Activated naive CD8-positive, alpha-beta T cell treated with anti-CD3 and anti-CD28 coated beads, Interleukin-2, amount 50 U/mL, for 16 hours (primary cell): ENCODE results near the gene TCFL5.

Source experiments
- DNase-seq: peaks from one replicate; pipeline ENCODE4 v3.0.0-alpha.2; 2020; ENCODE audit warnings: low read depth, low spot score

Gene TCFL5

GRCh38 chr20:62835931-62836861 is 25.4 kb downstream of the TCFL5 start:
- no peak for DNase-seq

- DNase-seq = no peak
Measured at GRCh38 chr20:62834967-62835730, 26.5 kb downstream of the TCFL5 start.

GRCh38 chr20:62832951-62833391 is 28.7 kb downstream of the TCFL5 start:
- no peak for DNase-seq

GRCh38 chr20:62832212-62832922 is 29.3 kb downstream of the TCFL5 start:
- no peak for DNase-seq

- DNase-seq = no peak
Measured at GRCh38 chr20:62831854-62832211, 29.8 kb downstream of the TCFL5 start.

- no peak for DNase-seq
Measured at GRCh38 chr20:62831361-62831788, 30.2 kb downstream of the TCFL5 start.

GRCh38 chr20:62830821-62831220 is 30.8 kb downstream of the TCFL5 start:
- no peak for DNase-seq

GRCh38 chr20:62830251-62830650 is 31.4 kb downstream of the TCFL5 start:
- no peak for DNase-seq

GRCh38 chr20:62829231-62830230 is 32.1 kb downstream of the TCFL5 start:
- no peak for DNase-seq

- no peak for DNase-seq
Measured at GRCh38 chr20:62828511-62829230, 33.0 kb downstream of the TCFL5 start.

GRCh38 chr20:62828051-62828450 is 33.6 kb downstream of the TCFL5 start:
- DNase-seq = no peak

- no peak for DNase-seq
Measured at GRCh38 chr20:62827311-62828038, 34.1 kb downstream of the TCFL5 start.

- DNase-seq = no peak
Measured at GRCh38 chr20:62826646-62827310, 34.8 kb downstream of the TCFL5 start.

- no peak for DNase-seq
Measured at GRCh38 chr20:62825986-62826645, 35.5 kb downstream of the TCFL5 start.

GRCh38 chr20:62825333-62825985 is 36.2 kb downstream of the TCFL5 start:
- no peak for DNase-seq

- DNase-seq = no peak
Measured at GRCh38 chr20:62824476-62825332, 36.9 kb downstream of the TCFL5 start.
